ENCODE data around the gene ENPP7.
"Not testable (repeated sequence)": the region's sequence is repeated elsewhere in the genome, so short reads cannot be mapped to it uniquely, and the experiment has no call there.

Gene ENPP7

DNA sequence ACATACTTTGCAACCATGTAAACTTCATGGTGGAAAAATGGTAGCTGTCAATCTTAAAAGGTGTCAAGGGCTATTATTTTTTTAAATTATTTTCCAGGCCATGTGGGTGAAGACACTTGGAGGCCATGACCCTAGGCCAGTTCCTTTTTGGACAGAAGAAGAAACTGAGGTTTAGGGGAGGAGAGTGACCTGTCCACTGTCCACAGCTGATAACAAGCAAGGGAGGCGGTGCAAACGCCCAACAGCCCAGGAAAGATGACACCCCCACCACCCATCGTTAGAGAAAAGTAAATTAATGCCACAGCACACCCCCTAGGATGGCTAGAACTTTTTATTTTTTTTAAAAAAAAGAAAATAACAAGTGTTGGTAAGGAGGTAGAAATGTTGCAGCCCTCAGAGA lies 19.2 kb downstream of the ENPP7 start:
- DNase-seq: no peak

- DNase-seq: no peak
Observed at GRCh38 chr17:79750650-79751545, 20.2 kb downstream of the ENPP7 start.

- no peak for DNase-seq
Observed at GRCh38 chr17:79752175-79752574, 21.4 kb downstream of the ENPP7 start.

DNA sequence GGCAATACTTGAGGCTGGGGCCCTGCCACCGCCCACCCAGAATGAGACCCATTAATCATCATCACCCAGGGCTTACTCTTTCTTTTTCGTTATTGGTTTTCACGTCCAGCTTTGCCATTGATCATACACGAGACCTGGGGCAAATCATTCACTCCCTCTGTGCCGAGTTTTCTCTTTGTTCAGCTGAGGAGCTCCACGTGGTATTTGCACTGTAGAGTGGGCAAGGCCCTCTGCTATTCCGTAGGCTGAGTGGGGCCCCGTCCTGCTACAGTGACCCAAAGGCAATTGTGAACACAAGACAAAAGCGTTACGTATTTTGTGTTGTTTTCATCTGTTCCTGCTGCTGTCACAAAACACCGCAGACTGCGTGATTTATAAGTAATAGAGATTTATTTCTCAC lies 23.6 kb downstream of the ENPP7 start:
- no peak for DNase-seq

DNA sequence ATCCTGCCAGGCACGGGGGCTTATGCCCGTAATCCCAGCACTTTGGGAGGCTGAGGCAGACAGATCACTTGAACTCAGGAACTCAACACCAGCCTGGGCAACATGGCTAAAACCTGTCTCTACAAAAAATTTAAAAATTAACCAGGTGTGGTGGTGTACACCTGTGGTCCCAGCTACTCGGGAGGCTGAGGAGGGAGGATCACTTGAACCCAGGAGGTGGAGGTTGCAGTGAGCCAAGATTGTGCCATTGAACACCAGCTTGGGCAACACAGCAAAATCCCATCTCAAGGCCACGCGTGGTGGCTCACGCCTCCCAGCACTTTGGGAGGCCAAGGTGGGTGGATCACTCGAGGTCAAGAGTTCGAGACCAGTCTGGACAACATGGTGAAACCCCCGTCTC lies 24.2 kb downstream of the ENPP7 start:
- not testable (repeated sequence) for DNase-seq

GRCh38 chr17:79755591-79755990 lies 24.8 kb downstream of the ENPP7 start:
- DNase-seq: no peak

DNA sequence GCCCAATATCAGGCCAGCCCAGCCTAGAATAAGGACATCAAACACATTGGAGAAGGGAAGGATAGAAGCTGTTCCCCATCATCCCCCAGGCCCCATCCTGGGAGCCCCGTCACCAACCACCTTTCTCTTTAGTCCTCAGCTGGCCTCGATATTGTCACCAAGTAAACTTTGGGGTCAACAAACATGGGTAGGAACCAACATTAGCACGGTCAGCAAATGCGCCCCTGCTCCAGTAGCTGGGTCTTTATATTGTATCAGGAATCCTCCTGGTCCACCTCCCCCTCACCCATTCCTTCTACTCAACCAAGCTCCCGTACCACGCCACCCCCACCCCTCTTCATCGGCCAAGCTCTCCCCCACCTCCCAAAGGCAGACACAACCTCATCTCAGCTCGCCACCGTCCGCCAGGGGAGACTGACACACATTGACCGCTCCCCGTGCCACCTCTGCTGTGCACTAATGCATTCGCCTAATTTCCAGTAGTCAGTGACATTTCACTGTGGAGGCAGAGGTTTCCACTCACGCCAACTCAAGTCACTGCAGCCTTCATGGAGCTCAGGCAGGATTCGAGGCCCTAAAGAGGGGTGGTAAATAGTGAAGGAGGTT lies 26.5 kb downstream of the ENPP7 start:
- no peak for DNase-seq

- no peak for DNase-seq
Observed at GRCh38 chr17:79758271-79758670, 27.5 kb downstream of the ENPP7 start.

DNA sequence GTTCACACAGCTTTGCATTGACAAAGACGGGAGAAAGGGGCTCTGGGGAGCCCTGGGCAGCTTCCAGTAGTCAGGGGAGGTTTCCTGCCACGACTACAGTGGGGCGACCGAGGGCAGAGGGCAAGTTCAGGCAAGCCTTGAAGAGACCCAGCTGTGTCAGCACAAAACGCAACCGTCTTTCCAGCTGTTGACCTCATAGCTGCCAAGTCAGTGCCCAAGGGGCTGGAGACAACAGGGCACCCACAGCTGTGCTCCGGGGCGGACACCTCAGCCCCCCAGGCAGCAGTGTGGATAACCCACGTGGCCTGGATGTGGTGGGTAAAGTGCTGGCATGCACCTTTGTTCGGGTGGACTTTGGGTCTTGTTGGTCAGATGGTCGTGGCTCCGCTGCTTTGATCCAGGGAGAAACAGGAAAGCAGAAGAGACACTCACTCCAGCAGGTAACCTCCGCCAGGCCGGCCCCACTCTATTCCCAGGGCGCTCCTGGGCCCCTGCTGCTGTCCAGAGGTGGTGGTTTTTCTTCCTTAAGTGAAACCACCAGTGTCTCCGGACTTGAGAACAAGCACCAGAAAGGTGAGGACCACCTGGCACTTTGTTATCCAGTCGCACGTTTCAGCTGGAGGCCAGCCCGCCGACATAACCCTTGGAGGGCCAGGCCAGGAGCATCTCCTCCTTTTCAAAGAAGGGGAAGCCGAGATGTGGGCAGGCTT lies 29.6 kb downstream of the ENPP7 start:
- no peak for DNase-seq

- DNase-seq: no peak
Observed at GRCh38 chr17:79761894-79762589, 31.3 kb downstream of the ENPP7 start.

DNA sequence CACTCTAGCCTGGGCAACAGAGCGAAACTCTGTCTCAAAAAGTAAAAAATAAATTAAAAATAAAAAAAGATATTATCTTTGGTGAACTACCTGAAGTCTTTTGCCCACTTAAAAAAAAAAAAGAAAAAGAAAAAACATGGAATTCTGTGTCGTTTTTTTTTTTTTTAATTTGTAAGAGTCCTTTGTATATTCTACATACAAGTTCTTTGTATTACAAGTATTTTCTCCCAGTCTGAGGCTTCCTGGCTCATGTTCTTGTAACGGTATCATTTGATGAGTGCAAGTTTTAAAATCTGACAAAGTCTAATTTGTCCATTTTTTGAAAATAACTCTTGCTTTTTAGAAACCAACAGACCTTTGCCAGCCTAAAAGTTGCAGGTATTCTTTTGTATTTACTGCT lies 35.0 kb downstream of the ENPP7 start:
- DNase-seq: no peak

GRCh38 chr17:79769570-79770506 lies 39.1 kb downstream of the ENPP7 start:
- DNase-seq: no peak

- no peak for DNase-seq
Observed at GRCh38 chr17:79771276-79771675, 40.5 kb downstream of the ENPP7 start.

- not testable (repeated sequence) for DNase-seq
Observed at GRCh38 chr17:79772726-79773125, 42.0 kb downstream of the ENPP7 start.

DNA sequence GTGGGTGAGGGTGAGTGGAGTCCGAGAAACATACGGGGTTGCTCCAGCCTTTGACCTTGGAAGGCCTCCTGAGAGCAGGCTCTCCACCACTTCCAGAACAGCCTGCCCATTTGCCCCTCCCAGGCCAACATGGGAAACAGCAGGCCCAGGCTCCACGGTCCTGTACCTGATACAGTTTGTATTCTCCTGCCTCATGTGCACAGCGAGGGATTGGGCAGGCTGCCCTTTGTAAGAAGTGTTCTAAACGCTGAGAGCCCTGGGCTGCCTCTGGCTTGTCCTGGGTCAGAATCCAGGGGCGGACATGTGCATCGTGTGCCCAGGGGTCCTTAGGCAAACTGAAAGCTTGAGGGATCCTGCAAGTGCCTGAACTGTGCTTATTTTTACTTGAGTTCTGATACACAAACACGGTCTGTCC lies 43.8 kb downstream of the ENPP7 start:
- DNase-seq: no peak

GRCh38 chr17:79775632-79776031 lies 44.9 kb downstream of the ENPP7 start:
- no peak for DNase-seq

DNA sequence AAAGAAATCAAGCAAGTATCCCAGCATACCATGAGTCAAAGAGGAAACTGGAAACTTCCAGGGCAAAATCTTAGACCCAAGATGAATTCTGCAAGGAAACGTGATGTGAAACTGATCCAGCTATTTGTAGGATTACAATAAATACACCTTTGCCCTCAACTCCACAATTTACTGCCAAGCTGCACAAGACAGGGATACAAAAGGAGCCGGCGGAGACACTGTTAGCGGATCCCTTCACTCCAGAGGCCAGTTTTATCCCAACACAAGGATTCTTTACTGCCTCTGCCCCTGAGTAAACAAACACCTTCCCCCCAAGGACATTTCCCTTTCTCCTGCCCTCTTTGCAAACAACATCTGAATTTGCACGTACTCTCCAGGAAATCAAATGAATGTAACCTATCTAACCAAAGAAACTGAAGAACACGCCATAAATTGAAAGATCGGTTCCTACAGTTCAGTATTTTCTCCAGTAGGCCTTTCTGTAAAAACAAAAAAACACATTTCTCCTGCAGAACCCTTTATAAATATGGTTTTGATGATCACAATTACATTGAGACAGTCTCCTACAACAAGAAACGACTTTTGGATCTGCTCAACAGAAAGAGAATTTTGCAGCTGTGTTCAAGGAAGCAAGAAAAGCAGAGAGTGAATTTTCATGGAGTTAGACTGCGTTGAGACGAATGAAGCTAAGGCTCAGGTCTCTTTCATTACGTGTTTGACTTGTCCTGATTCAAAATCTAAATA lies 45.8 kb downstream of the ENPP7 start:
- no peak for DNase-seq

DNA sequence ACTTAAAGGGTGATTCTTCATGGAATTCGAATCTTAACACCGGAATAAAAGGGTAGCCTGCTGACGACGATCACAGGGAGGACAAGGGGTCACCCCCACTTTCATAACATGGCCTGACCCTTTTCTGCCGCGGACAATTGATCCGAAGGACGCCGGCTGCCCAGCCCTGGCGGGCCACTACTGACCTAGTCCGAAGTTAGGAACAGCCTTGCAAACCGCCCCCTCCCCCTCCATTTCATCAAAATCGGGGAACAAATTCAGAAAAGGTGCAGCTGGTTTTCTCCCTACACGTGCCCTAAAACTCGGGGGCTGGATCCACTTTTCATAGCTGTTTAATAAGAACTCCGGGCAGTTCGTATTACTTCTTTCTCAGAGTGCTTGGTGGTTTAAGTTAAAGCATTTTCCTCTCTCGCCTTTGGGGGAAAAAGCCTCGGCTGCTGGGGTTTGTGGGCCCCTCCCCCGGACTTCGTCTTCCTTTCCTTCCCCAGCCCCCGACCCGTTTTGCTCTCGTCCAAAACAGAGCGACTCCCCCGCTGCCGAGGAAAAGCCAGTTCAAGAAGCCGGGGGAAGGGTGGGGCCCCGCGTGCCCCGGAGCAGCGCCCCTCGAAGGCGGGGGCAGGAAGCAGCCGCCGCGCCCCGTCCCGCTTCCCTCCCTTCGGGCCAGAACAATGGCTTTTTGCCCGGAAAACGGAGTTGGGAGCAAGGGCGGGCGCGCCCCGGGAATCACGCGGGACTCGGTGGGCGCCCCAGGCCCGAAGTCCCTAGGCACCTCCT lies 46.6 kb downstream of the ENPP7 start:
- DNase-seq: peak; percentile 30

DNA sequence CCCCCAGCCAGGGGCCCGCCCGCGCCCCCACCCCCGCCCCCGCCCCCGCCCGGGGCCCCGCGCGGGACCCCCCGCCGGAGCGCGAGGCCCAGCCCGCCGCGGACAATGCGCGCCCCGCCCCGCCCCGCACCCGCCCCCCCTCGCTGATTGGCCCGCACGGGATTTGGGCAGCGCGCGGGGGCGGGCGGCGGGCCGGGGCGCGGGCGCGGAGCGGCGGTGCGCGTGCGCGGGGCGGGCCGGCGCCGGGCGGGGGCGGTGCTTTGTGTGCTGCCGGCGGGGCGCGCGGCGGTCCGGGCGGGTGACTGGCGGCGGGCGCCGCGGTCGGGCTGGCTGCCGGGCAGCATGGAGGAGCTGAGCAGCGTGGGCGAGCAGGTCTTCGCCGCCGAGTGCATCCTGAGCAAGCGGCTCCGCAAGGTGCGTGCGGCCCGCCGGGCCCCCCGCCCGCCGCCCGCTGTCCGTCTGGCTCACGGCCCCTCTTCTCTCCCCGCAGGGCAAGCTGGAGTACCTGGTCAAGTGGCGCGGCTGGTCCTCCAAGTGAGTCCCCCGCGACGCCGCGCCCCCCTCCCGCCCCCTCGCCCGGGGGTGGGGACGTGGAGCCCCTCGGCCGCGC lies 47.3 kb downstream of the ENPP7 start, which contains the start of gene CBX2:
CBX2 (plus strand) TSS at position 255 of the 610 bp plus-strand sequence; CDS start at position 343, 88 bp downstream.
- no peak for DNase-seq

Data from DMS79 (cell line).